Esophagus squamous epithelium (tissue), 5 donors: ENCODE results near the gene KPNA6. TPM values are rescaled to one million over a fixed set of nuclear protein-coding genes. Genes with fewer than 3 reads are reported as not detected.
"Not testable (repeated sequence)": the region's sequence is repeated elsewhere in the genome, so short reads cannot be mapped to it uniquely, and the experiment has no call there.

Source experiments
- DNase-seq: peaks from one replicate; lab custom pipeline; 2025; lab: John Stamatoyannopoulos, UW
- H3K27ac ChIP-seq, 4 donors: fragments of 200-600 bp; sonication (generic); one replicate each; pipeline ENCODE4 v1.5.1; 2016 to 2019; ENCODE audit warnings: mild to moderate bottlenecking in 1 of 4
- H3K27me3 ChIP-seq, 4 donors: fragments of 200-600 bp; sonication (generic); 1 replicate in 3 of 4; 2 replicates in 1 of 4; pipeline versions ENCODE4 v1.5.1 to v1.6.0; 2017 to 2021; ENCODE audit warnings: antibody characterized with exemption in 1 of 4
- H3K36me3 ChIP-seq, 3 donors: fragments of 200-600 bp; sonication (generic); one replicate each; pipeline ENCODE4 v1.5.1; 2016 to 2019
- H3K4me1 ChIP-seq, 3 donors: fragments of 200-600 bp; sonication (generic); one replicate each; pipeline ENCODE4 v1.5.1; 2017 to 2019
- H3K4me3 ChIP-seq, 4 donors: fragments of 200-600 bp; sonication (generic); 1 replicate in 3 of 4; 2 replicates in 1 of 4; pipeline ENCODE4 v1.5.1; 2016 to 2019; ENCODE audit warnings: mild to moderate bottlenecking in 2 of 4, moderate library complexity in 1 of 4
- H3K9me3 ChIP-seq, 3 donors: fragments of 200-600 bp; sonication (generic); one replicate each; pipeline ENCODE4 v1.5.1; 2016 to 2019
- CTCF ChIP-seq, 6 experiments: fragments of 450-650 bp in 4 of 6; fragments of 200-600 bp in 2 of 6; sonication (generic) in 2 of 6; IDR thresholded peaks; one replicate each; pipeline ENCODE4 v1.5.1; 2016 to 2019; ENCODE audit warnings: antibody characterized with exemption in 6 of 6, mild to moderate bottlenecking in 4 of 6, moderate library complexity in 4 of 6
- POLR2A ChIP-seq, 4 donors: fragments of 450-650 bp; IDR thresholded peaks; one replicate each; pipeline ENCODE4 v1.6.1; 2017; ENCODE audit warnings: antibody characterized with exemption in 4 of 4, mild to moderate bottlenecking in 4 of 4, moderate library complexity in 3 of 4
- WGBS, 2 donors: methylation state at CpG; one replicate each; pipeline ENCODE4 v1.1.5; 2018; 5-methylcytosine and 5-hydroxymethylcytosine counted together
- intact Hi-C: fragments of 100-400 bp; cut with DNase I; formaldehyde crosslinking; loops from one replicate; pipeline ENCODE4 v1.15.0; 2022
- total RNA-seq, 4 donors: library from RNA; depleted of rRNA; stranded (reverse); fragments of >200 nt; gene quantifications; one replicate each; pipeline ENCODE4 v1.1.0, GENCODE V29; 2016
- donor health status: DM: yes; HTN: yes; CAD: no.

The KPNA6 gene
- total RNA-seq, 4 donors from 2014 or later: 27.7 to 38.0 (median 36.5) TPM

- TF ChIP-seq CTCF (IDR thresholded peaks at IDR 0.05): no peak
- TF ChIP-seq POLR2A (IDR thresholded peaks at IDR 0.05): no peak
- DNase-seq: no peak
- no peaks in the 10 kb centered on the region for H3K27me3 ChIP-seq
- H3K4me1 ChIP-seq: peaks cover 4 to 81% (median 23%) of the 10 kb centered on the region in 3 donors
- WGBS, 2 donors: 47 to 51% methylated on average over 5 of the region's 5 CpGs
- no peaks in the 10 kb centered on the region for H3K9me3 ChIP-seq
- no peaks in the 10 kb centered on the region for H3K36me3 ChIP-seq
- H3K27ac ChIP-seq: peak overlapping the region in 1 of 4 donors; percentile 17
- intact Hi-C loops: no loop called here
- H3K4me3 ChIP-seq: no peak overlapping the region
These were observed 14.3 kb downstream of the KPNA6 start for GRCh38 chr1:32122151-32122550.

DNA sequence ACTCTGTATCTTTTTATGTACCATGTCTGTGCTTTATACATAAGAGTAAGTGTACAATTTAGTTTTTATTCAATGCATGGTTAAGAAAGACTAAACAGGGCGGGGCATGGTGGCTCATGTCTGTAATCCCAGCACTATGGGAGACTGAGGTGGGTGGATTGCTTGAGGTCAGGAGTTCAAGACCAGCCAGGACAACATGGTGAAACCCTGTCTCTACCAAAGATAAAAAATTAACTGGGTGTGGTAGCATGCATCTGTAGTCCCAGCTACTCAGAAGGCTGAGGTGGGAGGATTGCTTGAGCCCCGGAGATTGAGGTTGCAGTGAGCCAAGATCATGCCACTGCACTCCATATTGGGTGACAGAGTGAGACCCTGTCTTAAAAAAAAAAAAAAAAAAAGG lies 15.5 kb downstream of the KPNA6 start:
- DNase-seq, intact Hi-C loops, H3K9me3 ChIP-seq, H3K4me3 ChIP-seq, H3K36me3 ChIP-seq, H3K27me3 ChIP-seq: not testable (repeated sequence)
- Histone ChIP-seq H3K27ac (peak overlapping the region in 2 of 4 donors; percentile 25 to 43), H3K4me1 (peaks cover 4 to 80% (median 20%) of the 10 kb centered on the region in 3 donors)
- 84 to 100% methylated on average over 2 of the region's 2 CpGs for WGBS, 2 donors

GRCh38 chr1:32125313-32125712 lies 17.5 kb downstream of the KPNA6 start:
- Histone ChIP-seq H3K4me1 (peaks cover 4 to 80% (median 17%) of the 10 kb centered on the region in 3 donors), H3K4me3 (no peak overlapping the region), H3K27ac (no peak overlapping the region), H3K36me3 (peaks cover 0 to 2% (median 0%) of the 10 kb centered on the region in 3 donors), H3K9me3 (no peaks in the 10 kb centered on the region), H3K27me3 (no peaks in the 10 kb centered on the region)
- TF ChIP-seq POLR2A (IDR thresholded peaks at IDR 0.05): no peak
- TF ChIP-seq CTCF (IDR thresholded peaks at IDR 0.05): no peak
- WGBS, 2 donors: 84 to 88% methylated on average over 8 of the region's 8 CpGs
- intact Hi-C loops: no loop called here
- DNase-seq: no peak

- H3K36me3 ChIP-seq: peaks cover 0 to 15% (median 0%) of the 10 kb centered on the region in 3 donors
- TF ChIP-seq CTCF (IDR thresholded peaks at IDR 0.05): no peak
- no peak for TF ChIP-seq POLR2A (IDR thresholded peaks at IDR 0.05)
- no peak overlapping the region for H3K27ac ChIP-seq
- 94 to 96% methylated on average over 3 of the region's 3 CpGs for WGBS, 2 donors
- intact Hi-C loops: no loop called here
- DNase-seq: no peak
- no peaks in the 10 kb centered on the region for H3K9me3 ChIP-seq
- H3K4me3 ChIP-seq: no peak overlapping the region
- H3K27me3 ChIP-seq: no peaks in the 10 kb centered on the region
- H3K4me1 ChIP-seq: peaks cover 0 to 68% (median 7%) of the 10 kb centered on the region in 3 donors
These were observed 18.9 kb downstream of the KPNA6 start for GRCh38 chr1:32126770-32127169.

GRCh38 chr1:32127409-32128198 lies 19.7 kb downstream of the KPNA6 start:
- Histone ChIP-seq H3K4me1 (peaks cover 0 to 68% (median 5%) of the 10 kb centered on the region in 3 donors), H3K4me3 (no peak overlapping the region), H3K27ac (no peak overlapping the region), H3K36me3 (peaks cover 0 to 15% (median 0%) of the 10 kb centered on the region in 3 donors), H3K27me3 (no peaks in the 10 kb centered on the region), H3K9me3 (no peaks in the 10 kb centered on the region)
- TF ChIP-seq POLR2A (IDR thresholded peaks at IDR 0.05) (no peak), CTCF (IDR thresholded peaks at IDR 0.05) (peak in 1 of 6 experiments; percentile 34)
- intact Hi-C loops: no loop called here
- no peak for DNase-seq
- 67 to 71% methylated on average over 4 of the region's 4 CpGs for whole genome bisulfite sequencing, 2 donors
